ENCODE data around the gene ARPC2. TPM values are rescaled to one million over a fixed set of nuclear protein-coding genes. Genes with fewer than 3 reads are reported as not detected.

ARPC2 gene
- total RNA-seq, 5 donors from 2014 or later (not counting 1 experiment from before 2014, with no cell fraction given), result 347 to 487 (median 390) TPM

- Histone ChIP-seq H3K27ac (ENCODE audit: low read length) (peak overlapping the region; percentile 99), H3K4me1 (ENCODE audit: control insufficient read depth in 1 of 2, extremely low read depth in 1 of 2, insufficient read depth in 2 of 2, low read length in 2 of 2) (peaks cover 57 to 100% of the 10 kb centered on the region in 2 experiments), H3K36me3 (ENCODE audit: control insufficient read depth in 2 of 2, extremely low read depth in 1 of 2, insufficient read depth in 1 of 2, low read length in 1 of 2) (peaks cover 10 to 20% of the 10 kb centered on the region in 2 donors), H3K9me3 (no peaks in the 10 kb centered on the region), H3K27me3 (replicated peaks in 1 of 2; ENCODE audit: control insufficient read depth in 2 of 2, extremely low read depth in 1 of 2, insufficient read depth in 2 of 2, low read length in 1 of 2) (no peaks in the 10 kb centered on the region), H3K4me3 (ENCODE audit: control insufficient read depth in 1 of 2, extremely low read depth in 1 of 2, low read length in 1 of 2) (peak overlapping the region; percentile 58 to 72)
- Mint-ChIP-seq H3K9me3 (no peaks in the 10 kb centered on the region), H3K36me3 (peaks cover 8% of the 10 kb centered on the region), H3K4me1 (peaks cover 77 to 86% (median 83%) of the 10 kb centered on the region in 3 donors), H3K4me3 (peak overlapping the region; percentile 88 to 91 (median 91)), H3K27ac (peak overlapping the region; percentile 100), H3K27me3 (no peaks in the 10 kb centered on the region)
- ATAC-seq (replicated peaks in 1 of 4) (peak; percentile 70 to 80 (median 72)), DNase-seq (peak; percentile 52 to 94 (median 77))
- ChIA-PET CTCF (interaction anchor here (0.5 to 6.7 kb wide), 16 partner anchors 9 to 611 kb away, joined by 3 to 54 read pairs (median 5); partner anchors contain the start of genes AAMP (in 2 of the 2), PNKD (in 2 of the 2), BCS1L (in 1 of the 2) and CATIP (in 1 of the 2)), POLR2A (interaction anchor here (0.5 to 1.8 kb wide), 9 partner anchors 12 to 968 kb away, joined by 3 to 13 read pairs (median 4); partner anchors contain the start of genes AAMP (in 1 of the 2) and PNKD (in 1 of the 2))
- WGBS (ENCODE audit: insufficient coverage), result 10% methylated on average over 10 of the region's 11 CpGs
Observed at GRCh38 chr2:218286570-218287459, 69.8 kb downstream of the ARPC2 start.

GRCh38 chr2:218289639-218290315 is 72.8 kb downstream of the ARPC2 start:
- Histone ChIP-seq H3K36me3 (ENCODE audit: control insufficient read depth in 2 of 2, extremely low read depth in 1 of 2, insufficient read depth in 1 of 2, low read length in 1 of 2) (no peaks in the 10 kb centered on the region), H3K9me3 (no peaks in the 10 kb centered on the region), H3K27me3 (replicated peaks in 1 of 2; ENCODE audit: control insufficient read depth in 2 of 2, extremely low read depth in 1 of 2, insufficient read depth in 2 of 2, low read length in 1 of 2) (no peaks in the 10 kb centered on the region), H3K27ac (ENCODE audit: low read length) (peak overlapping the region; percentile 90), H3K4me1 (ENCODE audit: control insufficient read depth in 1 of 2, extremely low read depth in 1 of 2, insufficient read depth in 2 of 2, low read length in 2 of 2) (peaks cover 52 to 92% of the 10 kb centered on the region in 2 experiments), H3K4me3 (ENCODE audit: control insufficient read depth in 1 of 2, extremely low read depth in 1 of 2, low read length in 1 of 2) (peak overlapping the region; percentile 81 to 95)
- DNase-seq, result no peak
- CTCF ChIA-PET, result interaction anchor here (0.5 to 2.4 kb wide), 11 partner anchors 16 to 144 kb away, joined by 3 to 10 read pairs (median 4); partner anchors contain the start of genes AAMP (in 1 of the 2), CATIP (in 1 of the 2) and PNKD (in 1 of the 2)
- no peaks in the 10 kb centered on the region for H3K9me3 Mint-ChIP-seq
- peak overlapping the region; percentile 97 to 100 for H3K27ac Mint-ChIP-seq
- WGBS (ENCODE audit: insufficient coverage), result 53% methylated on average over 2 of the region's 6 CpGs
- ATAC-seq (replicated peaks in 1 of 4), result no peak
- POLR2A ChIA-PET, result no interaction called here
- H3K36me3 Mint-ChIP-seq, result peaks cover 4% of the 10 kb centered on the region
- H3K27me3 Mint-ChIP-seq, result no peaks in the 10 kb centered on the region
- peaks cover 76 to 83% (median 82%) of the 10 kb centered on the region in 3 donors for H3K4me1 Mint-ChIP-seq
- peak overlapping the region; percentile 83 to 91 (median 91) for H3K4me3 Mint-ChIP-seq

GRCh38 chr2:218290316-218291261 is 73.6 kb downstream of the ARPC2 start:
- ChIA-PET CTCF (interaction anchor here (0.5 to 2.8 kb wide), 16 partner anchors 8 to 143 kb away, joined by 3 to 21 read pairs (median 5); partner anchors contain the start of genes AAMP (in 1 of the 2), CATIP (in 1 of the 2) and PNKD (in 1 of the 2)), POLR2A (interaction anchor here (0.6 to 1.2 kb wide), 3 partner anchors 21 to 417 kb away, joined by 3 to 11 read pairs (median 4); partner anchors contain the start of genes AAMP (in 1 of the 2) and PNKD (in 1 of the 2))
- H3K27me3 Mint-ChIP-seq, result no peaks in the 10 kb centered on the region
- Histone ChIP-seq H3K36me3 (ENCODE audit: control insufficient read depth in 2 of 2, extremely low read depth in 1 of 2, insufficient read depth in 1 of 2, low read length in 1 of 2) (no peaks in the 10 kb centered on the region), H3K27ac (ENCODE audit: low read length) (peak overlapping the region; percentile 90), H3K4me1 (ENCODE audit: control insufficient read depth in 1 of 2, extremely low read depth in 1 of 2, insufficient read depth in 2 of 2, low read length in 2 of 2) (peaks cover 44 to 87% of the 10 kb centered on the region in 2 experiments), H3K4me3 (ENCODE audit: control insufficient read depth in 1 of 2, extremely low read depth in 1 of 2, low read length in 1 of 2) (peak overlapping the region; percentile 81 to 95), H3K27me3 (replicated peaks in 1 of 2; ENCODE audit: control insufficient read depth in 2 of 2, extremely low read depth in 1 of 2, insufficient read depth in 2 of 2, low read length in 1 of 2) (peaks cover 0 to 2% of the 10 kb centered on the region in 2 experiments), H3K9me3 (no peaks in the 10 kb centered on the region)
- ATAC-seq (replicated peaks in 1 of 4), result peak; percentile 8 to 32 (median 22)
- peak overlapping the region; percentile 83 to 91 (median 91) for H3K4me3 Mint-ChIP-seq
- H3K4me1 Mint-ChIP-seq, result peaks cover 71 to 77% (median 75%) of the 10 kb centered on the region in 3 donors
- WGBS (ENCODE audit: insufficient coverage), result 27% methylated on average over 7 of the region's 12 CpGs
- H3K27ac Mint-ChIP-seq, result peak overlapping the region; percentile 97 to 100
- peaks cover 4% of the 10 kb centered on the region for H3K36me3 Mint-ChIP-seq
- DNase-seq, result peak in 31 of 35 experiments; percentile 25 to 74 (median 44)
- no peaks in the 10 kb centered on the region for H3K9me3 Mint-ChIP-seq

GRCh38 chr2:218291318-218292047 is 74.5 kb downstream of the ARPC2 start:
- peak overlapping the region; percentile 81 to 95 for H3K4me3 ChIP-seq (ENCODE audit: control insufficient read depth in 1 of 2, extremely low read depth in 1 of 2, low read length in 1 of 2)
- WGBS (ENCODE audit: insufficient coverage), result 6% methylated on average over 7 of the region's 12 CpGs
- peak overlapping the region; percentile 90 for H3K27ac ChIP-seq (ENCODE audit: low read length)
- Mint-ChIP-seq H3K9me3 (no peaks in the 10 kb centered on the region), H3K27ac (peak overlapping the region; percentile 97 to 100), H3K4me3 (peak overlapping the region; percentile 83 to 91 (median 91)), H3K27me3 (no peaks in the 10 kb centered on the region), H3K4me1 (peaks cover 62 to 68% (median 66%) of the 10 kb centered on the region in 3 donors), H3K36me3 (peaks cover under 1% of the 10 kb centered on the region)
- ChIA-PET CTCF (interaction anchor here (0.5 to 2.9 kb wide), 16 partner anchors 9 to 267 kb away, joined by 3 to 21 read pairs (median 6); partner anchors contain the start of genes AAMP (in 1 of the 2), CATIP (in 1 of the 2) and PNKD (in 1 of the 2)), POLR2A (interaction anchor here (0.9 to 1.2 kb wide), 2 partner anchors 21 to 76 kb away, joined by 3 to 4 read pairs; partner anchors contain the start of genes AAMP (in 1 of the 2) and PNKD (in 1 of the 2))
- ATAC-seq (replicated peaks in 1 of 4), result peak in 3 of 4 experiments; percentile 0 to 4 (median 1)
- peaks cover 0 to 2% of the 10 kb centered on the region in 2 experiments for H3K27me3 ChIP-seq (replicated peaks in 1 of 2; ENCODE audit: control insufficient read depth in 2 of 2, extremely low read depth in 1 of 2, insufficient read depth in 2 of 2, low read length in 1 of 2)
- no peaks in the 10 kb centered on the region for H3K9me3 ChIP-seq
- DNase-seq, result peak in 1 of 35 experiments; percentile 41
- peaks cover 37 to 78% of the 10 kb centered on the region in 2 experiments for H3K4me1 ChIP-seq (ENCODE audit: control insufficient read depth in 1 of 2, extremely low read depth in 1 of 2, insufficient read depth in 2 of 2, low read length in 2 of 2)
- H3K36me3 ChIP-seq (ENCODE audit: control insufficient read depth in 2 of 2, extremely low read depth in 1 of 2, insufficient read depth in 1 of 2, low read length in 1 of 2), result no peaks in the 10 kb centered on the region

All from T-cell (primary cell).